GM06990 (cell line): ENCODE results near the gene CSH2.

Experiments
- DNase-seq: peaks from one replicate; pipeline ENCODE4 v3.0.0-alpha.2; 2011; ENCODE audit not compliant: insufficient read length; ENCODE audit errors: extremely low read depth
- H3K27me3 ChIP-seq: replicated peaks from 2 replicates; pipeline ENCODE4 v1.6.0; 2011; ENCODE audit warnings: low read length; ENCODE audit not compliant: control insufficient read depth, insufficient read depth
- H3K36me3 ChIP-seq: 2 replicates; pipeline ENCODE4 v1.5.1; 2011; ENCODE audit warnings: low read length; ENCODE audit not compliant: control insufficient read depth, insufficient read depth
- H3K4me3 ChIP-seq: replicated peaks from 2 replicates; pipeline ENCODE4 v1.5.1; 2011; ENCODE audit warnings: low read depth, mild to moderate bottlenecking, control low read depth, low read length
- TF ChIP-seq, protein P1 (sequence below): IDR thresholded peaks from 2 replicates; pipeline ENCODE4 v1.5.1; 2011; ENCODE audit warnings: low read length, control low read depth, mild to moderate bottlenecking, inconsistent platforms; ENCODE audit not compliant: insufficient read depth, poor library complexity, severe bottlenecking

CSH2 gene

DNA sequence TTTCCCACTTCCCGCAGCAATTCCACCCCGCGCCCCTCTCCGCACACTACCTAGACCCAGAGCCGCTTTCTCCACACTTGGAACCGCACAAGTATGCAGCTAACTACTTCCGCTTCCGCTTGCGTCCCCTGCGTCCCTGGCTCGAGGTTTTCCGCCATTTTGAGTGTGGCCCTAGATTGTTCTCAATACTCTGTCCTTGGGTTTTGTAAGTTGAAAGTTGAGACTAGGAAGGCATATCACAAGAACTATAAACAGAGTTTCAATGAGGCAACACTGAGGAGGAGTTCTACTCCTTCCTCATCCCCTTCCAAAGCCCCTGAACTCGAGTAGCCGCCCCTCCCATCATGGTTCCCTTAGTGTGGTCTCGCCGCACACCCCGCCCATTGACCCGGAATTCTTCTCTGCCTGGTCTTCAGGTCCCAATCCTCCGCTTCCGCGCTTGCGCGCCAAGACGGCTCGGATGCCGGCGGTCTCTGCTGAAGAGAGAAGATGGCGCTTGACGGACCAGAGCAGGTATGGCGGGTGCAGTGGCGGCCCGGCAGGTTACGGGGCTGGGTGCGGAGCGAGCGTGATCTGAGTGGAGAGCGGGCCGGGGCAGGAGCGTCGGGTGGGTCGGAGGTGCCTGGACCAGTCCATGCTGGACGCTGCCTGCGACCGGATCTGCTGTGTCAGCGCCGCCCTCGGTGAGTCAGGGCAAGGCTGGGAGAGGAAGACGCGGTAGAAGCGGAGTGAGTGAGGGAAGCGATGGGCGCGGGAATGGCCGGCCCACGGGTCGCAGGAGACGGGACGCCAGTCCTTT lies 46.3 kb downstream of the CSH2 start, which contains the start of the genes FTSJ3 and PSMC5:
Gene FTSJ3, minus strand, starts transcription at position 662 of the 799 bp plus-strand sequence. CDS start 761 bp downstream, outside the sequence.
Gene PSMC5, plus strand, starts transcription at position 430 of the 799 bp plus-strand sequence. Its CDS starts 60 bp downstream, at position 490.
- Histone ChIP-seq H3K36me3 (peaks cover 51% of the 10 kb centered on the region), H3K4me3 (peak within 1 kb of the TSS; percentile 84), H3K27me3 (no peaks in the 10 kb centered on the region)
- TF ChIP-seq, protein P1, sequence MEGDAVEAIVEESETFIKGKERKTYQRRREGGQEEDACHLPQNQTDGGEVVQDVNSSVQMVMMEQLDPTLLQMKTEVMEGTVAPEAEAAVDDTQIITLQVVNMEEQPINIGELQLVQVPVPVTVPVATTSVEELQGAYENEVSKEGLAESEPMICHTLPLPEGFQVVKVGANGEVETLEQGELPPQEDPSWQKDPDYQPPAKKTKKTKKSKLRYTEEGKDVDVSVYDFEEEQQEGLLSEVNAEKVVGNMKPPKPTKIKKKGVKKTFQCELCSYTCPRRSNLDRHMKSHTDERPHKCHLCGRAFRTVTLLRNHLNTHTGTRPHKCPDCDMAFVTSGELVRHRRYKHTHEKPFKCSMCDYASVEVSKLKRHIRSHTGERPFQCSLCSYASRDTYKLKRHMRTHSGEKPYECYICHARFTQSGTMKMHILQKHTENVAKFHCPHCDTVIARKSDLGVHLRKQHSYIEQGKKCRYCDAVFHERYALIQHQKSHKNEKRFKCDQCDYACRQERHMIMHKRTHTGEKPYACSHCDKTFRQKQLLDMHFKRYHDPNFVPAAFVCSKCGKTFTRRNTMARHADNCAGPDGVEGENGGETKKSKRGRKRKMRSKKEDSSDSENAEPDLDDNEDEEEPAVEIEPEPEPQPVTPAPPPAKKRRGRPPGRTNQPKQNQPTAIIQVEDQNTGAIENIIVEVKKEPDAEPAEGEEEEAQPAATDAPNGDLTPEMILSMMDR: peak; percentile 78
- peak; percentile 95 for DNase-seq

DNA sequence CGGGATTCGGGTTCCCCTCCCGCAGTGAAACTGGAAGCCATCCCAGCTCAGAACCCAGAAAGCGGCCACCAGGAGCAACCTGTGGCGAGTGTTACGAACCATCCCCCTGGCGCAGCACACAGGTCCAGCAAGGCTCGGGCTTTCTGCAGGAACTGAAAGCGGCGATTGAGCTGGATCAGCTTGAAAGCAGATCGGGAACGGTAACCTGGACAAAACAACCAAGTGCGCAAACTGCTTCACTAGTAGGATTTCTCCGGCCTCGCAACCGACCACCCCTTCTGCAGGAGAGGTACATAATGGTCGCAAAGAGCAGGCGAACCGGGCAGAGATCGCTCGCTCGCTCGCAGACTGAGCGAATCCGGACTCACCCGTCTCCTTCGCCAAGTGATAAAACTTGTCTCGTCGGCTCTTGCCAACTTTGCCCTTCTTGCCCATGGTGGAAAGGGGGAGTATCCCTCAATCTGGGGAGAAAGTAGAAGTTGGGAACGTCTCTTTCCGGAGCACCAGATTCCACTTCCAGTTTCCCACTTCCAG lies 46.9 kb downstream of the CSH2 start:
- Histone ChIP-seq H3K4me3 (peak overlapping the region; percentile 84), H3K27me3 (no peaks in the 10 kb centered on the region), H3K36me3 (peaks cover 48% of the 10 kb centered on the region)
- TF ChIP-seq, protein P1: no peak
- peak; percentile 79 for DNase-seq

DNA sequence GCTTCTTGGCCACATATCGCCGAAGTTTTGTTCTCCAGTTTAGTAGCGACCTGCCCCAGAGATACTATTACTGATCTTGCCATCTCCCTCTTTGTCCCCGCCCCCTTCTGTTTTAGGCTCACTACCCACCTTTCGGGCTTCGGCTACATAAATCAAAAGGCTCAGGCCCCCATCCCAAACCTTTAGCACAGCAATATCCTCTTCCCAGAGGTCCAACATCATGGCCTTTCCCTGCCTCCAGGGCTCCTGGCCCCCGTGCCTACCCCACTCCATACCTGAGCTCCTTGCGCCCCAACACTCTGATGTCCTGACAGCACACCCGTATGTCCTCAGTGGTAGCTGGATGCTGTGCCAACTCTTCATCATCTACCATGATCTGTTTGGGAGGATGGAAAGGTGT lies 49.1 kb downstream of the CSH2 start:
- Histone ChIP-seq H3K4me3 (no peak overlapping the region), H3K36me3 (peaks cover 39% of the 10 kb centered on the region), H3K27me3 (no peaks in the 10 kb centered on the region)
- TF ChIP-seq, protein P1: no peak
- DNase-seq: no peak

DNA sequence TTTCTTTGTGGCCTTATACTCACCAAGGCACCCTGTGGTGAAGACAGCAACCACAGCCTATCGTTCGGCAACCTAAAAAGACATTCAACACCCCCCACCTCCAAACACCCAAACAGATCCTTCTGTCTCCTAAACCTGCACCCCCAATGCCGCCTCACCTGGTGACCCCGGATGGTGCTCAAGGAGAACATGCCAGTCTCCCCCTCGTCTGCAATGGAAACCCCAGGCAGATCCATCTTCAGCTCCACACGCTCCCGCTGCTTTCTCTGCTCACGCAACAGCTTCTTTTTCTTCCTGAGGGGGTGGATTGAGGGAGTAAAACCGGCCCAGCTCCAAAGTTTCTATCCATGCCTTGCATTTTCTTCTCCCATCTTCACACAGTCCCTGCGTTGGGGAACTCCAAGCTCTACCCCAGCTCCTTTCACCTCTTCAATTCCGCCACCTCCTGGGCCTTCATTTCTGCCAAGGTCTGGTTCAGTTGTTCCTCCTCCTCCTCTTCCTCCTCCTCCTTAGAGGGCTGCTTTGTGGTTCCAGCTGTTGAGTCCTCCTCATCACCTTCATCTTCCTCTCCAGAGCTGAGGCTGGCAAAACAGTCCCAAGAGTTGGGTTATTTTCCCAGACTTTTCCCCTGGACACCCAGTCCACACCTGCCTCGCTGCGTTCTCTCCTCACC lies 49.7 kb downstream of the CSH2 start:
- Histone ChIP-seq H3K36me3 (peaks cover 37% of the 10 kb centered on the region), H3K4me3 (no peak overlapping the region), H3K27me3 (no peaks in the 10 kb centered on the region)
- TF ChIP-seq, protein P1: no peak
- no peak for DNase-seq

DNA sequence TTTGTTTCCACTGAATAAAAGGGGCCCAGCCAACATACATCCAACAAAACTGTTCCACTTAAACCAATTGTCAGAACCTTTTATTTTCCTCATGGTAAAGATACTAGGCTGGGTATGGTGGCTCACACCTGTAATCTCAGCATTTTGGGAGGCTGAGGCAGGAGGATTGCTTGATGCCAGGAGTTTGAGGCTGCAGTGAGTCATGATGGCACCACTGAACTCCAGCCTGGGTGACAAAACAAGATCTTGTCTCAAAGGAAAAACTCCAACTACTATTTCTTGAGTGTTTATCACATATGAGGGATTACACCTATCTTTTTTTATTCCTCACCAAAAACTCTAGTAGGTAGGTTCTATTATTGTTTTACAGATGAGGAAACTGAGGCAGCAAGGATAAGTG lies 50.9 kb downstream of the CSH2 start:
- TF ChIP-seq, protein P1: no peak
- H3K27me3 ChIP-seq: no peaks in the 10 kb centered on the region
- H3K4me3 ChIP-seq: no peak overlapping the region
- H3K36me3 ChIP-seq: peaks cover 49% of the 10 kb centered on the region
- no peak for DNase-seq
